ENCODE measurements around the gene RCC1.
"Not testable (repeated sequence)": the region's sequence is repeated elsewhere in the genome, so short reads cannot be mapped to it uniquely, and the experiment has no call there.

The RCC1 gene

GRCh38 chr1:28505406-28506187, at the start of gene RCC1:
RCC1 (plus strand) TSS chr1:28506043; CDS start chr1:28529867, 23,824 bp downstream.
- DNase-seq (ENCODE audit: low spot score) = peak; percentile 98
- FAIRE-seq = no peak

GRCh38 chr1:28456078-28456477, 49.8 kb upstream of the RCC1 start:
- no peak for DNase-seq (ENCODE audit: low spot score)

GRCh38 chr1:28457678-28458077, 48.2 kb upstream of the RCC1 start:
- FAIRE-seq = no peak
- no peak for DNase-seq (ENCODE audit: low spot score)

More at GRCh38 chr1:28456078-28456477, 49.8 kb upstream of the RCC1 start:
- FAIRE-seq = no peak

GRCh38 chr1:28458237-28459228, 47.3 kb upstream of the RCC1 start:
- no peak for DNase-seq (ENCODE audit: low spot score)

GRCh38 chr1:28466226-28466778, 39.5 kb upstream of the RCC1 start:
- DNase-seq (ENCODE audit: low spot score) = no peak
- FAIRE-seq = no peak

More at GRCh38 chr1:28458237-28459228, 47.3 kb upstream of the RCC1 start:
- no peak for FAIRE-seq

- DNase-seq (ENCODE audit: low spot score) (no peak), FAIRE-seq (no peak)
Observed at GRCh38 chr1:28470146-28470545, 35.7 kb upstream of the RCC1 start.

GRCh38 chr1:28479497-28479896, 26.3 kb upstream of the RCC1 start:
- DNase-seq (ENCODE audit: low spot score); FAIRE-seq: not testable (repeated sequence)

- no peak for DNase-seq (ENCODE audit: low spot score)
Observed at GRCh38 chr1:28480308-28480707, 25.5 kb upstream of the RCC1 start.

GRCh38 chr1:28482138-28482537, 23.7 kb upstream of the RCC1 start:
- DNase-seq (ENCODE audit: low spot score) (no peak), FAIRE-seq (no peak)

More at GRCh38 chr1:28480308-28480707, 25.5 kb upstream of the RCC1 start:
- no peak for FAIRE-seq

- no peak for DNase-seq (ENCODE audit: low spot score)
- FAIRE-seq = no peak
Observed at GRCh38 chr1:28482702-28483101, 23.1 kb upstream of the RCC1 start.

- DNase-seq (ENCODE audit: low spot score) = no peak
- no peak for FAIRE-seq
Observed at GRCh38 chr1:28494737-28495136, 11.1 kb upstream of the RCC1 start.

GRCh38 chr1:28499553-28499952, 6.3 kb upstream of the RCC1 start:
- DNase-seq (ENCODE audit: low spot score) (no peak), FAIRE-seq (peak; percentile 78)

- DNase-seq (ENCODE audit: low spot score) (no peak), FAIRE-seq (no peak)
Observed at GRCh38 chr1:28501925-28502324, 3.9 kb upstream of the RCC1 start.

GRCh38 chr1:28503117-28503516, 2.7 kb upstream of the RCC1 start:
- DNase-seq (ENCODE audit: low spot score) (no peak), FAIRE-seq (no peak)

- no peak for DNase-seq (ENCODE audit: low spot score)
- no peak for FAIRE-seq
Observed at GRCh38 chr1:28506907-28507246, 1.0 kb downstream of the RCC1 start.

GRCh38 chr1:28507247-28507645, 1.4 kb downstream of the RCC1 start:
- DNase-seq (ENCODE audit: low spot score) = no peak
- no peak for FAIRE-seq

GRCh38 chr1:28507646-28508434, 2.0 kb downstream of the RCC1 start:
- DNase-seq (ENCODE audit: low spot score) (no peak), FAIRE-seq (no peak)

- FAIRE-seq = no peak
Observed at GRCh38 chr1:28508435-28508754, 2.6 kb downstream of the RCC1 start.

GRCh38 chr1:28509705-28510272, 3.9 kb downstream of the RCC1 start:
- no peak for FAIRE-seq
- DNase-seq (ENCODE audit: low spot score) = no peak

More at GRCh38 chr1:28508435-28508754, 2.6 kb downstream of the RCC1 start:
- DNase-seq (ENCODE audit: low spot score) = no peak

GRCh38 chr1:28510273-28510969, 4.6 kb downstream of the RCC1 start:
- FAIRE-seq (no peak), DNase-seq (ENCODE audit: low spot score) (no peak)
